H54 (cell line): Measurements from ENCODE around the gene SUMO2.
"Not testable (repeated sequence)": the region's sequence is repeated elsewhere in the genome, so short reads cannot be mapped to it uniquely, and the experiment has no call there.

Experiments used
- DNase-seq: peaks from one replicate; pipeline ENCODE4 v3.0.0; 2011; ENCODE audit warnings: low spot score, mixed read lengths; ENCODE audit not compliant: insufficient read length
- FAIRE-seq: peaks from 3 replicates; lab custom pipeline; 2011; peaks lifted over from hg19 to GRCh38; lab: Jason Lieb, UNC
- POLR2A ChIP-seq: IDR thresholded peaks from 2 replicates; pipeline ENCODE4 v1.6.1; 2011; ENCODE audit warnings: low read depth, mild to moderate bottlenecking, low read length

SUMO2 gene

DNA sequence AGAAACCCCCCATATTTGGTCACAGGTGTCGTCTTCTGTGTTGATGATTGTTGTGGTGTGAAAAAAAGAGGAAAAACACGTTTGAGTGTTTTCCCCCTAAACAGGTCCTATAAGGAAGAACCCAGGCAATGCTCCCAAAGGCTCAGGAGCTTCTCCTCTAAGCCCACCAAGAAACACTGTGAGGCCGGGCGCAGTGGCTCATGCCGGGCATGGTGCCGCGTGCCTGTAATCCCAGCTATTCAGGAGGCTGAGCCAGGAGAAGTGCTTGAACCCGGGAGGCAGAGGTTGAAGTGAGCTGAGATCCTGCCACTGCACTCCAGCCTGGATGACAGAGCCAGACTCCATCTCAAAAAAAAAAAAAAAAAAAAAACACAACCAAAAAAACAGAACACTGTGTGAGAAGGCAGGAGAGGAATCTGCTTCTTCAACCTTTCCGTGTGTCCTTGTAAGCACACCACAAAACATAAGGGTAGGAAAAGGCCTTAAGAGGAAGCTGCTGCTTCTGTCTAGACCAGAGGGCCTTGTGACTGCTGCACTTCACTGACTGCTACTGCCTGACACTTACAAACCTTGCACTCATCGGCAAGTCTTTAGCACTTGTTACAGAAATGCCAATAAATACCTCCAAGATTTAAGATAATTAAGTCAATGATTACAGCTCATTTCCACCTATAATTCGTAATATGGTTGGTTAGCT is 37.8 kb downstream of the SUMO2 start:
- no peak for DNase-seq
- TF ChIP-seq POLR2A: no peak
- FAIRE-seq: no peak

GRCh38 chr17:75142236-75142971 is 40.4 kb downstream of the SUMO2 start:
- FAIRE-seq (no peak), DNase-seq (no peak)
- no peak for TF ChIP-seq POLR2A

DNA sequence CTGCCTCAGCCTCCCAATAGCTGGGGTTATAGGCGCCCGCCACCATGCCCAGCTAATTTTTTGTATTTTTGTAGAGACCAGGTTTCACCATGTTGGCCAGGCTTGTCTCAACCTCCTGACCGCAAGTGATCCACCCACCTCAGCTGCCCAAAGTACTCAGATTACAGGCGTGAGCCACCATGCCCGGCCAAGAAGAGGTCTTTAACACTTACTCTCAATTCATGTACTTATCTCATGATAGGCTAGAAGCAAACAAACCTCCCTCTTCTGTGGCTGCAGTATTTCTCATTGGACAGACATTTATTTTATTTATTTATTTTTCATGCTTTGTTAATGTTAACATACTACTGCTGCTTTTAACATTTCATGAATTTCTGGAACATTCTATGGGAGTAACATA is 44.2 kb downstream of the SUMO2 start:
- TF ChIP-seq POLR2A: no peak
- DNase-seq (no peak), FAIRE-seq (no peak)

GRCh38 chr17:75137762-75138161 is 45.0 kb downstream of the SUMO2 start:
- not testable (repeated sequence) for DNase-seq, FAIRE-seq

DNA sequence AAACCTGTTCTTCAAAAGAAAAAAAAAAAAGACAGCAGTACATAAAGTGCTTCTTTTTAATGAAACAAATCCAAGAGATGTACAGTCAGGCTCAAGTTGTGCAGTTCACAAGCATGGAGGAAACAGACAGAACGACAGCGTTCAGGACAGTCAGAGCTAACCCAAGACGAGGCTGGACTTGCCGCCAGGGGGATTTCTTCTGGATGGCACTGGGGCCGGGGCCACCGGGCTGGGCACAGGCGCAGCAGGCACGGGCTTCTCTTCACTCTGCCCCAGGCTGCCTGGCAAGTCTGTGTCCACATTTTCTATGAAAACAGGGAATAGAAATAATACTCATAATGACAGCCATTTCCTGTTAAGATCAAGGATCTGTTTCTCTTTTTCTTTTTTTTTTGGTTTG is 46.8 kb downstream of the SUMO2 start:
- DNase-seq: no peak
- TF ChIP-seq POLR2A: no peak
- FAIRE-seq: no peak

- no peak for TF ChIP-seq POLR2A
- FAIRE-seq: no peak
Measured at GRCh38 chr17:75135452-75135851, 47.3 kb downstream of the SUMO2 start.

DNA sequence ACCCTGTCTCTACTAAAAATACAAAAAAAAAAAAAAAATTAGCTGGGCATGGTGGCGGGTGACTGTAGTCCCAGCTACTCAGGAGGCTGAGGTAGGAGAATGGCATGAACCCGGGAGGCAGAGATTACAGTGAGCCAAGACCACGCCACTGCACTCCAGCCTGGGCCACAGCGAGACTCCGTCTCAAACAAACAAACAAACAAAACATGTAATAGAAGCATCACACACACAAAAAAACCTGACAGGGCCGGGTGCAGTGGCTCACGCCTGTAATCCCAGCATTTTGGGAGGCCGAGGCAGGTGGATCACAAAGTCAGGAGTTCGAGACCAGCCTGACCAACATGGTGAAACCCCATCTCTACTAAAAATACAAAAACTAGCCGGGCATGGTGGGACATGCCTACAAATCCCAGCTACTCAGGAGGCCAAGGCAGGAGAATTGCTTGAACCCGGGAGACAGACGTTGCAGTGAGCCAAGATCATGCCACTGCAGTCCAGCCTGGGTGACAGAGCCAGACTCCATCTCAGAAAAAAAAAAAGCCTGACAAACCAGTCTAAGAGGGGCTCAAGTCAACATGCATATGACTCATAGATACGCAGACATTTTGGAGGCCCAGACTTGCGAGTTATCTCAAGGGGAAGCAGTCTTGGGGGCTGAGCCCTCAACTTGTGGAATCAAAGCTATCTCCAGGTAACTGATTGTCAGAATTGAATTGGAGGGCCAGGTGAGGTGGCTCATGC is 49.0 kb downstream of the SUMO2 start:
- not testable (repeated sequence) for FAIRE-seq

More at GRCh38 chr17:75135452-75135851, 47.3 kb downstream of the SUMO2 start:
- DNase-seq: no peak

DNA sequence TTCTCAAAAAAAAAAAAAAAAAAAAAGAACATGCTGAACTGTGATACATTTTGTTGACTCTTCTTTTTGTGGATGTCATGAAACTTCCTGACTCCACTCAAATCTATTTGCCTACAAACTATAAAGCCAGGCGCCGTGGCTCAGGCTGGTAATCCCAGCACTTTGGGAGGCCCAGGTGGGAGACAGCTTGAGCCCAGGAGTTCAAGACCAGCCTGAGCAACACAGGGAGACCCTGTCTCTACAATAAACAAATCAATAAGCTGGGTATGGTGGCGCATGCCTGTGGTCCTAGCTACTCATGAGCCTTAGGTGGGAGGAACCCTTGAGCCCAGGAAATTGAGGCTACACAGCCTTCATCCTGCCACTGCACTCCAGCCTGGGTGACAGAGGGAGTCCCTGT is 49.8 kb downstream of the SUMO2 start:
- FAIRE-seq (no peak), DNase-seq (no peak)
- TF ChIP-seq POLR2A: no peak

More for the DNA sequence above, 49.0 kb downstream of the SUMO2 start:
- not testable (repeated sequence) for DNase-seq

- not testable (repeated sequence) for DNase-seq, FAIRE-seq
Measured at GRCh38 chr17:75132018-75133000, 50.5 kb downstream of the SUMO2 start.

- DNase-seq (peak; percentile 87), FAIRE-seq (no peak)
- peak; percentile 60 for TF ChIP-seq POLR2A
Measured at GRCh38 chr17:75131278-75132017, 51.3 kb downstream of the SUMO2 start, which contains the start of gene NT5C. Gene NT5C, minus strand, starts transcription at chr17:75131742. Its CDS starts 35 bp downstream, at chr17:75131707.

DNA sequence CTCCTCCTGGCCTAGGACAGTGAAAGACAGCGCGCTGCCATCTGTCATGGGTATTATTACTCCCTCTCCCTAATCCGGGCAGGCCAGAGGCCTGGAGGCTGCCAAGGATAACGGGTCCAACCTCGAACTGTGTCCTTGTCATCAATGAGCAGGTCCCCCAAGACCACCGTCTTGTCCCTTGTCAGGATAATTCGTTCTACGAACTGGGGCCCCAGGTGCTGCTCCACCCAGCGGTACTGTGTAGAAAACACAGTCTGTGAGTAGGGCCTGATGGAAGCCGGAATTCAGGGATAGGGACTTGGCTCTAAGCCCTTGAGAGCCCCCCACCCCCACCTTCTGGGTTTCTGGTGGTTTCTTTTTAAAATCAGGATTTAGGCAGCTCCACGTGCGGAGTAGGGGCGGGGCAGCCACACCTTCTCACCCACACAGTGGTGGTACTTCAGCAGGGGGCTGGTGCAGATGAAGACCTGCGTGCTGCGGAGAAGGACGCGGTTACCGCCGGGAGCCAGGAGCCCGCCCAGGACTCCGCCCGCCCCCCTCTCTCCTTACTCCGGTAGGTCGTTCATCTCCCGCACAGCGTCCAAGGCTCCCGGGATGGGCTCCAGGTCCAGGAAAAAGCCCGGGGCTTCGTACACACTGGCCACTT is 52.0 kb downstream of the SUMO2 start:
- TF ChIP-seq POLR2A: 0 out of 2 replicates have a peak, but pooled peaks have one; percentile 20
- DNase-seq: no peak
- no peak for FAIRE-seq

DNA sequence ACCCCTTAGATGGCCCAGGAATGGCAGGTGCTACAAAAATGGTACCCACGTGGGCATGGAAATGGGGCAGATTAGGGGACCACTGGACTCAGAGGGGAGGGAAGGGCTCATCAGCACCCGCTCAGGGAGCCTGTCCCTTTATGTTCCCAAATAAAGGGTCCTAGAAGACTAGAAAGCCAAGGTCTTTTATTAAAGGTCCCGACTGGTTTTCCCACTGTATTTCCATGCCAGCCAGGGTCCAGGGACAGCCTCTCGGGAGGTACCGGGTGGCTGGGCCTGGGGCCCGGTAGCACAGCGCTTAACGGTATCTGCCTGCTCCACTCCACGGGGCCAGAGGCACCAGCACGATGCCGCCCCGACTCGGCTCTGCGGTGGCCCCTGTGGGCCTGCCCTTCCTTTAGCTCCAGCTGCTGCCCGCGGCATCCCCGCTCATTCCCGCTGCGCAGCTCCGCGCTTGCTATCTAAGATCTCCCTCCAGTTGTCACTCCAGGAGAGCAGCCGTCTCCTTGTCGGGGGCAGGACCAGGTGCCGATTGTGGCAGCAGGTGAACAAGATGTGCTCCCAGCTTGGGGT is 52.6 kb downstream of the SUMO2 start:
- DNase-seq (no peak), FAIRE-seq (no peak)
- TF ChIP-seq POLR2A: no peak
